HEK293 (cell line): Measurements from ENCODE around the gene CD79A.

Experiments used
- CTCF ChIP-seq: fragments of 450-650 bp; formaldehyde crosslinking; IDR thresholded peaks from 2 replicates; pipeline ENCODE4 v1.5.1; 2016; ENCODE audit warnings: missing biosample characterization, missing genetic modification characterization
- SALL2 ChIP-seq: fragments of 450-650 bp; formaldehyde crosslinking; IDR thresholded peaks from 2 replicates; pipeline ENCODE4 v1.5.0; 2017; ENCODE audit warnings: missing biosample characterization, mild to moderate bottlenecking, missing genetic modification characterization, borderline replicate concordance
- ZBTB7A ChIP-seq: fragments of 450-650 bp; formaldehyde crosslinking; IDR thresholded peaks from 2 replicates; pipeline ENCODE4 v1.5.1; 2016; ENCODE audit warnings: low read depth, missing biosample characterization, missing genetic modification characterization
- ZFP37 ChIP-seq: fragments of 450-650 bp; formaldehyde crosslinking; IDR thresholded peaks from 2 replicates; pipeline ENCODE4 v1.5.1; 2016; ENCODE audit warnings: missing biosample characterization, missing genetic modification characterization
- ZNF10 ChIP-seq: fragments of 450-650 bp; formaldehyde crosslinking; IDR thresholded peaks from 2 replicates; pipeline ENCODE4 v1.5.1; 2017; ENCODE audit warnings: missing biosample characterization, missing genetic modification characterization
- ZNF140 ChIP-seq: fragments of 450-650 bp; formaldehyde crosslinking; IDR thresholded peaks from 2 replicates; pipeline ENCODE4 v1.5.1; 2016; ENCODE audit warnings: missing biosample characterization, missing genetic modification characterization
- ZNF155 ChIP-seq: fragments of 450-650 bp; formaldehyde crosslinking; IDR thresholded peaks from 2 replicates; pipeline ENCODE4 v1.5.1; 2016; ENCODE audit warnings: missing biosample characterization, missing genetic modification characterization
- ZNF266 ChIP-seq: fragments of 450-650 bp; formaldehyde crosslinking; IDR thresholded peaks from 2 replicates; pipeline ENCODE4 v1.5.1; 2016; ENCODE audit warnings: missing biosample characterization, missing genetic modification characterization, low read depth
- ZNF274 ChIP-seq, 2 experiments: fragments of 200-500 bp in 1 of 2; fragments of 450-650 bp in 1 of 2; sonication (Bioruptor generic) in 1 of 2; formaldehyde crosslinking in 1 of 2; IDR thresholded peaks; 2 replicates each; pipeline versions ENCODE4 v1.5.1 to v1.6.1; 2014 to 2016; ENCODE audit warnings: borderline replicate concordance in 1 of 2, inconsistent platforms in 1 of 2, low read length in 1 of 2, missing biosample characterization in 1 of 2, missing genetic modification characterization in 1 of 2
- ZNF362 ChIP-seq: fragments of 450-650 bp; formaldehyde crosslinking; IDR thresholded peaks from 2 replicates; pipeline ENCODE4 v1.5.1; 2016; ENCODE audit warnings: missing biosample characterization, missing genetic modification characterization
- ZNF571 ChIP-seq: fragments of 450-650 bp; formaldehyde crosslinking; IDR thresholded peaks from 2 replicates; pipeline ENCODE4 v1.5.0; 2017; ENCODE audit warnings: missing biosample characterization, missing genetic modification characterization
- ZNF660 ChIP-seq: fragments of 450-650 bp; IDR thresholded peaks from 2 replicates; pipeline ENCODE4 v1.5.1; 2018; ENCODE audit warnings: missing biosample characterization, mild to moderate bottlenecking, missing genetic modification characterization
- TF ChIP-seq, protein P1 (sequence below): fragments of 450-650 bp; formaldehyde crosslinking; IDR thresholded peaks from 2 replicates; pipeline ENCODE4 v1.5.1; 2016; ENCODE audit warnings: missing biosample characterization, missing genetic modification characterization, low read depth
- TF ChIP-seq, protein P2 (sequence below): fragments of 450-650 bp; formaldehyde crosslinking; IDR thresholded peaks from 2 replicates; pipeline ENCODE4 v1.5.1; 2016; ENCODE audit warnings: missing biosample characterization, missing genetic modification characterization

- TF ChIP-seq CTCF (no peak), ZFP37 (tag by site-specific recombination) (peak; percentile 70; the same call in 1 of the 2 replicates), SALL2 (tag by site-specific recombination) (no peak), ZNF362 (tag by site-specific recombination) (no peak), ZNF660 (tag by site-specific recombination) (no peak), ZNF155 (tag by site-specific recombination) (no peak), ZBTB7A (tag by site-specific recombination) (no peak), ZNF571 (tag by site-specific recombination) (no peak), ZNF140 (tag by site-specific recombination) (no peak), ZNF10 (tag by site-specific recombination) (no peak), ZNF274 (IDR thresholded peaks at IDR 0.05; ENCODE audit: low read length) (no peak), ZNF274 (tag by site-specific recombination; IDR thresholded peaks at IDR 0.05; ENCODE audit: borderline replicate concordance) (0 out of 2 replicates have a peak, but pooled peaks have one; percentile 17), ZNF266 (no peak)
- TF ChIP-seq, protein P1, sequence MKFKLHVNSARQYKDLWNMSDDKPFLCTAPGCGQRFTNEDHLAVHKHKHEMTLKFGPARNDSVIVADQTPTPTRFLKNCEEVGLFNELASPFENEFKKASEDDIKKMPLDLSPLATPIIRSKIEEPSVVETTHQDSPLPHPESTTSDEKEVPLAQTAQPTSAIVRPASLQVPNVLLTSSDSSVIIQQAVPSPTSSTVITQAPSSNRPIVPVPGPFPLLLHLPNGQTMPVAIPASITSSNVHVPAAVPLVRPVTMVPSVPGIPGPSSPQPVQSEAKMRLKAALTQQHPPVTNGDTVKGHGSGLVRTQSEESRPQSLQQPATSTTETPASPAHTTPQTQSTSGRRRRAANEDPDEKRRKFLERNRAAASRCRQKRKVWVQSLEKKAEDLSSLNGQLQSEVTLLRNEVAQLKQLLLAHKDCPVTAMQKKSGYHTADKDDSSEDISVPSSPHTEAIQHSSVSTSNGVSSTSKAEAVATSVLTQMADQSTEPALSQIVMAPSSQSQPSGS (tag by site-specific recombination), result no peak
- TF ChIP-seq, protein P2, sequence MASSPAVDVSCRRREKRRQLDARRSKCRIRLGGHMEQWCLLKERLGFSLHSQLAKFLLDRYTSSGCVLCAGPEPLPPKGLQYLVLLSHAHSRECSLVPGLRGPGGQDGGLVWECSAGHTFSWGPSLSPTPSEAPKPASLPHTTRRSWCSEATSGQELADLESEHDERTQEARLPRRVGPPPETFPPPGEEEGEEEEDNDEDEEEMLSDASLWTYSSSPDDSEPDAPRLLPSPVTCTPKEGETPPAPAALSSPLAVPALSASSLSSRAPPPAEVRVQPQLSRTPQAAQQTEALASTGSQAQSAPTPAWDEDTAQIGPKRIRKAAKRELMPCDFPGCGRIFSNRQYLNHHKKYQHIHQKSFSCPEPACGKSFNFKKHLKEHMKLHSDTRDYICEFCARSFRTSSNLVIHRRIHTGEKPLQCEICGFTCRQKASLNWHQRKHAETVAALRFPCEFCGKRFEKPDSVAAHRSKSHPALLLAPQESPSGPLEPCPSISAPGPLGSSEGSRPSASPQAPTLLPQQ (tag by site-specific recombination), result no peak
Measured at GRCh38 chr19:41860419-41861115, 16.5 kb upstream of the CD79A start.
